ENCODE results near the gene TCERG1L.

The TCERG1L gene

GRCh38 chr10:131086511-131086910 lies 225.0 kb downstream of the TCERG1L start:
- no peak for DNase-seq
- no peaks in the 10 kb centered on the region for H3K27me3 ChIP-seq (ENCODE audit: insufficient read depth, low read depth, severe bottlenecking)
- H3K27ac ChIP-seq: no peak overlapping the region

GRCh38 chr10:131086094-131086493 lies 225.4 kb downstream of the TCERG1L start:
- no peak overlapping the region for H3K27ac ChIP-seq
- no peak for DNase-seq

More at GRCh38 chr10:131086511-131086910, 225.0 kb downstream of the TCERG1L start:
- no peak overlapping the region for H3K4me3 ChIP-seq (ENCODE audit: low read depth, low read length)
- TF ChIP-seq CTCF (IDR thresholded peaks at IDR 0.05; ENCODE audit: low read depth, low read length): no peak
- H3K9me3 ChIP-seq (ENCODE audit: severe bottlenecking): no peaks in the 10 kb centered on the region
- H3K36me3 ChIP-seq: no peaks in the 10 kb centered on the region

GRCh38 chr10:131085091-131085860 lies 226.2 kb downstream of the TCERG1L start:
- Histone ChIP-seq H3K27ac (no peak overlapping the region), H3K27me3 (ENCODE audit: insufficient read depth, low read depth, severe bottlenecking) (no peaks in the 10 kb centered on the region), H3K36me3 (no peaks in the 10 kb centered on the region), H3K9me3 (ENCODE audit: severe bottlenecking) (no peaks in the 10 kb centered on the region), H3K4me3 (ENCODE audit: low read depth, low read length) (no peak overlapping the region)
- TF ChIP-seq CTCF (IDR thresholded peaks at IDR 0.05; ENCODE audit: low read depth, low read length): no peak
- DNase-seq: no peak

More at GRCh38 chr10:131086094-131086493, 225.4 kb downstream of the TCERG1L start:
- no peaks in the 10 kb centered on the region for H3K9me3 ChIP-seq (ENCODE audit: severe bottlenecking)
- H3K4me3 ChIP-seq (ENCODE audit: low read depth, low read length): no peak overlapping the region
- no peak for TF ChIP-seq CTCF (IDR thresholded peaks at IDR 0.05; ENCODE audit: low read depth, low read length)
- no peaks in the 10 kb centered on the region for H3K36me3 ChIP-seq
- no peaks in the 10 kb centered on the region for H3K27me3 ChIP-seq (ENCODE audit: insufficient read depth, low read depth, severe bottlenecking)

- TF ChIP-seq CTCF (IDR thresholded peaks at IDR 0.05; ENCODE audit: low read depth, low read length): no peak
These were observed 226.8 kb downstream of the TCERG1L start for GRCh38 chr10:131084791-131085090.

GRCh38 chr10:131083915-131084790 lies 227.4 kb downstream of the TCERG1L start:
- Histone ChIP-seq H3K27me3 (ENCODE audit: insufficient read depth, low read depth, severe bottlenecking) (no peaks in the 10 kb centered on the region), H3K4me3 (ENCODE audit: low read depth, low read length) (no peak overlapping the region), H3K9me3 (ENCODE audit: severe bottlenecking) (no peaks in the 10 kb centered on the region), H3K27ac (no peak overlapping the region), H3K36me3 (no peaks in the 10 kb centered on the region)
- peak; percentile 65 for TF ChIP-seq CTCF (IDR thresholded peaks at IDR 0.05; ENCODE audit: low read depth, low read length)
- peak; percentile 59 for DNase-seq

More at GRCh38 chr10:131084791-131085090, 226.8 kb downstream of the TCERG1L start:
- Histone ChIP-seq H3K36me3 (no peaks in the 10 kb centered on the region), H3K27ac (no peak overlapping the region), H3K9me3 (ENCODE audit: severe bottlenecking) (no peaks in the 10 kb centered on the region), H3K4me3 (ENCODE audit: low read depth, low read length) (no peak overlapping the region), H3K27me3 (ENCODE audit: insufficient read depth, low read depth, severe bottlenecking) (no peaks in the 10 kb centered on the region)
- DNase-seq: no peak

All from WERI-Rb-1 (cell line).